ENCODE data around the gene ARF4. TPM values are rescaled to one million over a fixed set of nuclear protein-coding genes. Genes with fewer than 3 reads are reported as not detected.
A peak's percentile ranks its signal among the peaks of the same experiment; 100 is the strongest.

Gene ARF4
- total RNA-seq, 1 donor from 2014 or later = 165 TPM

DNA sequence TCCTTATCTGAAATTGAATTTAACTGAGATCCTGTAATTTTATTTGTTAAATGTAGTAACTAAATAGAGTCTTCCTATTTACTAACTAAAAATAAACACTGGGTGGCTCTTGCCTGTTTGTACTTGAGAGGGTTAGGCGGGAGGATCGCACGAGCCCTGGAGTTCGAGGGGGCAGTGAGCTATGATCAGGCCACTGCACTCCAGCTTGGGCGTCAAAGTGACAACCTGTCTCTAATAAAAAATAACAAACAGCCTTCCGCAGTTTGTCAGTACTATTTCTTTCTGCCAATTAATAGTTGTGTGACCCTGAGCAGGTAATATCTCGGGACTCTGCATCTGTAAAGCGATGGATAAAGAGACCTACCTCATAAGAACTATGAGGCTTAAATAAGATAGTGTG is 41.8 kb downstream of the ARF4 start:
- TF ChIP-seq, protein P1, sequence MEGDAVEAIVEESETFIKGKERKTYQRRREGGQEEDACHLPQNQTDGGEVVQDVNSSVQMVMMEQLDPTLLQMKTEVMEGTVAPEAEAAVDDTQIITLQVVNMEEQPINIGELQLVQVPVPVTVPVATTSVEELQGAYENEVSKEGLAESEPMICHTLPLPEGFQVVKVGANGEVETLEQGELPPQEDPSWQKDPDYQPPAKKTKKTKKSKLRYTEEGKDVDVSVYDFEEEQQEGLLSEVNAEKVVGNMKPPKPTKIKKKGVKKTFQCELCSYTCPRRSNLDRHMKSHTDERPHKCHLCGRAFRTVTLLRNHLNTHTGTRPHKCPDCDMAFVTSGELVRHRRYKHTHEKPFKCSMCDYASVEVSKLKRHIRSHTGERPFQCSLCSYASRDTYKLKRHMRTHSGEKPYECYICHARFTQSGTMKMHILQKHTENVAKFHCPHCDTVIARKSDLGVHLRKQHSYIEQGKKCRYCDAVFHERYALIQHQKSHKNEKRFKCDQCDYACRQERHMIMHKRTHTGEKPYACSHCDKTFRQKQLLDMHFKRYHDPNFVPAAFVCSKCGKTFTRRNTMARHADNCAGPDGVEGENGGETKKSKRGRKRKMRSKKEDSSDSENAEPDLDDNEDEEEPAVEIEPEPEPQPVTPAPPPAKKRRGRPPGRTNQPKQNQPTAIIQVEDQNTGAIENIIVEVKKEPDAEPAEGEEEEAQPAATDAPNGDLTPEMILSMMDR (IDR thresholded peaks at IDR 0.05; ENCODE audit: unreplicated experiment) = no peak
- no peak for DNase-seq (ENCODE audit: low spot score in 2 of 2, unreplicated experiment in 2 of 2)

DNA sequence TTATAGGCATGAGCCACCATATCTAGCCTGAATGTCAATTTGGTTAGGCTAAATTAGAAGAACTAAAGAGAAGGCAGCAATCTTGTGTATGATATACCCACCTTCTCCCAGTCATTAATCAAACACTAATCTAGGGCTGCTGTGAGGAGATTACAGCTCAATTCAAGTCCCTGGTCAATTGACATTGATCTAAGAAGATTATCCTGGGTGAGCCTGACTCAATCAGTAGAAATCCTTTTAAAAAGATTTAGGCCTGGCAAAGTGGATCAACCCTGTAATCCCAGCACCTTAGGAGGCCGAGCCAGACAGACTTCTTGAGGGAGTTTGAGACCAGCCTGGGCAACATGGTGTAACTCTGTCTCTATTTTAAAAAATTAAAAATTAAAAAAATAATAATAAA is 50.5 kb downstream of the ARF4 start:
- H3K4me1 Mint-ChIP-seq = peaks cover 10% of the 10 kb centered on the region
- H3K9me3 Mint-ChIP-seq = no peaks in the 10 kb centered on the region
- no peaks in the 10 kb centered on the region for H3K27me3 Mint-ChIP-seq (ENCODE audit: low read depth)
- no peak overlapping the region for H3K4me3 Mint-ChIP-seq
- TF ChIP-seq, protein P1 (IDR thresholded peaks at IDR 0.05; ENCODE audit: unreplicated experiment) = no peak
- no peak overlapping the region for H3K27ac Mint-ChIP-seq
- H3K36me3 Mint-ChIP-seq = no peaks in the 10 kb centered on the region
- no peak for DNase-seq (ENCODE audit: low spot score in 2 of 2, unreplicated experiment in 2 of 2)

More for the DNA sequence above, 41.8 kb downstream of the ARF4 start:
- Mint-ChIP-seq H3K4me1 (peaks cover 29% of the 10 kb centered on the region), H3K4me3 (peak overlapping the region; percentile 92), H3K36me3 (peaks cover 1% of the 10 kb centered on the region), H3K9me3 (no peaks in the 10 kb centered on the region), H3K27ac (peak overlapping the region; percentile 99), H3K27me3 (ENCODE audit: low read depth) (no peaks in the 10 kb centered on the region)

DNA sequence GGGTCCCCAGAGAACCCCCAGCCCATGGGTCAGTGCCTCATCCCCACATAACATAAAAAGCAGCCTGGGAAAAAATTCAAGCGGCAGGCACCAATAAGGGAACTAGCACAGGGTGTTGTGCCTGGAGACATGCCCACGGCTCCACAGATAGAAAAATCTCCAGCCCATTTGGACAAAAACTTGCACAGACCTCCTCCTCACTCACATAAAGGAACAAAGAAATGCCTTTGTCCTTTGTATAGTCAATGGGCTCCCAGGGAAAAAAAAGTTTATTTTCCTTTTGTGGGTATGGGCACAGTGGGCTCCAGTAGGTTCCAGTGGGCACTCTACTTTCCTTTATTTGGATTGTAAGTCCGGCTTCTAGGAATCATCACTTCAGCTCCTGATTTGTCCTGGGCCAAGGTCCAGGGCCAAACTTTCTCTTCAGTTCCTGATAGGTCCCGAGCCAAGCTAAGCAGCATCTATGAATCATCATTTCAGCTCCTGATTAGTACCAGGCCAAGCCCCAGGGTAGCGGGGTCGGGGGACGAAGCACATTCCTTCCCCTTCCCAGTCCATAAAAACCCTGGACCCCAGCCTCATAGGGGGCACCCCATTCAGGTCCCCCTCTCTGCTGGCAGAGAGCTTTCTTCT is 51.4 kb downstream of the ARF4 start:
- H3K9me3 Mint-ChIP-seq = no peaks in the 10 kb centered on the region
- H3K4me1 Mint-ChIP-seq = peaks cover 10% of the 10 kb centered on the region
- peak overlapping the region; percentile 39 for H3K27ac Mint-ChIP-seq
- H3K36me3 Mint-ChIP-seq = no peaks in the 10 kb centered on the region
- TF ChIP-seq, protein P1 (IDR thresholded peaks at IDR 0.05; ENCODE audit: unreplicated experiment) = no peak
- no peak for DNase-seq (ENCODE audit: low spot score in 2 of 2, unreplicated experiment in 2 of 2)
- H3K4me3 Mint-ChIP-seq = no peak overlapping the region
- H3K27me3 Mint-ChIP-seq (ENCODE audit: low read depth) = no peaks in the 10 kb centered on the region

DNA sequence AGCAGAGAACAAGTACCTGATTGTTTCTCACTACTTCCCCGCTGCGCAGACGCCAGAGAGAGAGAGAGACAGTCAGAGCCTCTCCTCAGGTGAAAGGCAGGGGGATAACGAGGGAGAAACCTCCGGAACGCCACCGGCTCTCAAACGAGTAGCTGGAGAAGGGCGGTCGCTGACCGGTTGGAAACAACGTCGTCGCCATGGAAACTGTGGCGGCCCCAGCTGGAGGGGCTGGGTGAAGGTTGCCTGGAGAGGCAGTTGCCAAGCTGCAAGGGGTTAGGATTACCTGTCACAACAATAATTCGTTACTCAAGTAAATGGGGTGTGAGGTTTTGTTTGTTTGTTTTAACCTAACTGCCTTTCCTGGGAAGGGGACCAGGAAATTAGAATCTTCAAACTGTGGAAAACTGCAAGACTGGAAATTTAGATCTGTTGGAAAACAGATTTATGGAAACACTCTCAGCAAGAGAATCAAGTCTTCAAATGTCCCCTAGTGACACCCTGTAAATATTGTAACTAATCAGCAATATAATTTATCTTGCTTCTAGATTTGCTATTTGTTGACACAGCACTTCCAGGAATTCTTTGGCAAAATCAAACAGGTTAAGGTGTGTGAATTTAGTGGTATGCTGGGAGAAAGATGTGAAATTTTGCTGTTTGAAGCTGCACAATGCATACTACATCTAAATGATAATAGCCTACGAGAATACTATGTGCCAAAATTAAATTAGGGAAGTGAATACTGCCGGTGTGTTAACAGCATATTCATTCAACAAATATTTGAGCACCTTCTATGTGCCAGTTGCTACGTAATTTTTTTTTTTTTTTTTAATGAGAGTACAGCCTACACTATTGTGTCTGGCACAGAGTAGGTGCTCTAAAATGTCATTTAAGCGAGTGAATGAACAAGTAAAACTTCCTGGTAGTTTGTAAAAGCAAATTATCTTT is 52.7 kb downstream of the ARF4 start, which contains the start of gene DNAH12:
Gene DNAH12, minus strand, starts transcription at position 164 of the 945 bp plus-strand sequence. CDS start 1,474 bp downstream, outside the sequence.
- H3K4me1 Mint-ChIP-seq = peaks cover 10% of the 10 kb centered on the region
- no peaks in the 10 kb centered on the region for H3K9me3 Mint-ChIP-seq
- H3K27me3 Mint-ChIP-seq (ENCODE audit: low read depth) = no peaks in the 10 kb centered on the region
- TF ChIP-seq, protein P1 (IDR thresholded peaks at IDR 0.05; ENCODE audit: unreplicated experiment) = no peak
- no peaks in the 10 kb centered on the region for H3K36me3 Mint-ChIP-seq
- peak; percentile 62 to 74 for DNase-seq (ENCODE audit: low spot score in 2 of 2, unreplicated experiment in 2 of 2)
- H3K27ac Mint-ChIP-seq = peak within 1 kb of the TSS; percentile 67
- peak within 1 kb of the TSS; percentile 65 for H3K4me3 Mint-ChIP-seq

DNA sequence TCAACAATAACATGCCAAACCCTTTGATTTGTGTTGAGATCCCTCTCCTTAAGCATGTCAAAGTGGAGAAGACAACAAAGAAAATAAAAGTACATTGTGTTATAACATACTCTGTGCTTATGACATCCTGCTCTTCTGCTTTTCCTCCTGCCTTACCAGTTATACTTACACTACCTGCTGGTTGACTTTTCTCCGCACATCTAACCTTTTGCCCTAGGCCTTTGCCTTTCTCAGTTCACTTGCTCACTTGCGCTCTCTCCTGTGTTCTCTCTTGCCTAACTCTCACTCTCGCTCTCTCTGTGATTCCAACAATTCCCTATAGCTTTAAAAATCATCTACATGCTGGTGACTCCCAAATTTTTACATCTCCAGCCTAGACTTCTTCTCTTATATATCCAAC is 58.7 kb downstream of the ARF4 start:
- Mint-ChIP-seq H3K4me3 (no peak overlapping the region), H3K27me3 (ENCODE audit: low read depth) (no peaks in the 10 kb centered on the region), H3K4me1 (peaks cover 6% of the 10 kb centered on the region), H3K9me3 (peaks cover 6% of the 10 kb centered on the region), H3K36me3 (no peaks in the 10 kb centered on the region), H3K27ac (no peak overlapping the region)
- DNase-seq (ENCODE audit: low spot score in 2 of 2, unreplicated experiment in 2 of 2) = no peak
- TF ChIP-seq, protein P1 (IDR thresholded peaks at IDR 0.05; ENCODE audit: unreplicated experiment) = no peak
